Mesothelial cell of epicardium (in vitro differentiated cells): ENCODE data around the gene EIF3B. TPM values are rescaled to one million over a fixed set of nuclear protein-coding genes. Genes with fewer than 3 reads are reported as not detected.
A peak's percentile ranks its signal among the peaks of the same experiment; 100 is the strongest.
"Not testable (repeated sequence)": the region's sequence is repeated elsewhere in the genome, so short reads cannot be mapped to it uniquely, and the experiment has no call there.

Source experiments
- DNase-seq, 2 experiments: peaks; one replicate each; pipeline ENCODE4 v3.0.0; 2021; ENCODE audit warnings: low spot score in 2 of 2; ENCODE audit not compliant: unreplicated experiment in 2 of 2
- H3K27ac Mint-ChIP-seq: 2 replicates; pipeline ENCODE4 v1.8.0; 2021; ENCODE audit warnings: mixed read lengths
- H3K27me3 Mint-ChIP-seq: 2 replicates; pipeline ENCODE4 v1.8.0; 2021; ENCODE audit warnings: low read depth, mixed read lengths
- H3K36me3 Mint-ChIP-seq: 2 replicates; pipeline ENCODE4 v1.8.0; 2021; ENCODE audit warnings: mixed read lengths
- H3K4me1 Mint-ChIP-seq: 2 replicates; pipeline ENCODE4 v1.8.0; 2021; ENCODE audit warnings: mixed read lengths
- H3K4me3 Mint-ChIP-seq: 2 replicates; pipeline ENCODE4 v1.8.0; 2021; ENCODE audit warnings: mild to moderate bottlenecking, moderate library complexity, mixed read lengths
- H3K9me3 Mint-ChIP-seq: 2 replicates; pipeline ENCODE4 v1.8.0; 2021; ENCODE audit warnings: mixed read lengths
- CTCF ChIP-seq: fragments of 200-600 bp; sonication (generic); IDR thresholded peaks from one replicate; pipeline ENCODE4 v1.5.0; 2021; ENCODE audit warnings: antibody characterized with exemption; ENCODE audit not compliant: unreplicated experiment
- total RNA-seq: library from RNA; stranded (reverse); gene quantifications from 3 replicates; pipeline ENCODE4 v1.2.1, GENCODE V29; 2021

Gene EIF3B
- total RNA-seq, 1 donor from 2014 or later, result 198 TPM

- no peaks in the 10 kb centered on the region for H3K27me3 Mint-ChIP-seq
- no peaks in the 10 kb centered on the region for H3K36me3 Mint-ChIP-seq
- no peak for TF ChIP-seq CTCF
- DNase-seq, result no peak
- no peak overlapping the region for H3K4me3 Mint-ChIP-seq
- no peaks in the 10 kb centered on the region for H3K4me1 Mint-ChIP-seq
- H3K9me3 Mint-ChIP-seq, result no peaks in the 10 kb centered on the region
- no peak overlapping the region for H3K27ac Mint-ChIP-seq
These were observed 22.9 kb upstream of the EIF3B start for GRCh38 chr7:2331707-2332106.

- H3K4me3 Mint-ChIP-seq, H3K27ac Mint-ChIP-seq, DNase-seq, H3K9me3 Mint-ChIP-seq, H3K36me3 Mint-ChIP-seq, H3K27me3 Mint-ChIP-seq, H3K4me1 Mint-ChIP-seq: not testable (repeated sequence)
These were observed 21.9 kb upstream of the EIF3B start for GRCh38 chr7:2332606-2333231.

GRCh38 chr7:2336626-2337299 is 17.9 kb upstream of the EIF3B start:
- no peak for DNase-seq
- H3K4me3 Mint-ChIP-seq, result no peak overlapping the region
- H3K27me3 Mint-ChIP-seq, result no peaks in the 10 kb centered on the region
- H3K9me3 Mint-ChIP-seq, result no peaks in the 10 kb centered on the region
- H3K27ac Mint-ChIP-seq, result no peak overlapping the region
- TF ChIP-seq CTCF, result no peak
- H3K36me3 Mint-ChIP-seq, result no peaks in the 10 kb centered on the region
- H3K4me1 Mint-ChIP-seq, result no peaks in the 10 kb centered on the region

DNA sequence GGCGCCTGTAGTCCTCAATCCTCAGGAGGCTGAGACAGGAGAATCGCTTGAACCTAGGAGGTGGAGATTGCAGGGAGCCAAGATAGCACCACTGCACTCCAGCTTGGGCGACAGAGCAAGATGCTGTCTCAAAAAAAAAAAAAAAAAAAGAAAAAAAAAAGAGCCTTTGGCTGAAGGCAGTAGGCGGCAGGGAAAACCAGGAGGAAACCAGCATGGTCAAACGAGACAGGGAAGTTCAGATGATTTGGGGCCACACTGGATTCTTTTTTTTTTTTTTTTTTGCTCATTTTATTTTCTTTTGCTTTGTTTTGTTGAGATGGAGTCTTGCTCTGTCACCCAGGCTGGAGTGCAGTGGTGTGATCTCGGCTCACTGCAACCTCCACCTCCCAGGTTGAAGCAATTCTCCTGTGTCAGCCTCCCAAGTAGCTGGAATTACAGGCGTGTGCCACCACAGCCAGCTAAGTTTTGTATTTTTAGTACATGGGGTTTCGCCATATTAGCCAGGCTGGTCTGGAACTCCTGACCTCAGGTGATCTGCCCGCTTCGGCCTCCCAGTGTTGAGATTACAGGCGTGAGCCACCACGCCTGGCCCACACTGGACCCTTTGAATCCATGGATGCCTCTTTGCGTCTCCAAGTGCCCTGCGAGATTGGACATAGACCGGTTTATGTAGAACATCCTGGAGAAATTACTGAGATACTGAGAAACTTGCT is 7.1 kb upstream of the EIF3B start:
- H3K4me1 Mint-ChIP-seq, DNase-seq, H3K27me3 Mint-ChIP-seq, H3K36me3 Mint-ChIP-seq, H3K4me3 Mint-ChIP-seq, H3K9me3 Mint-ChIP-seq: not testable (repeated sequence)
- peak overlapping the region; percentile 92 for H3K27ac Mint-ChIP-seq

- no peak for TF ChIP-seq CTCF
- Mint-ChIP-seq H3K27me3 (no peaks in the 10 kb centered on the region), H3K4me3 (no peak overlapping the region), H3K36me3 (no peaks in the 10 kb centered on the region), H3K9me3 (no peaks in the 10 kb centered on the region), H3K27ac (no peak overlapping the region), H3K4me1 (peaks cover 5% of the 10 kb centered on the region)
- no peak for DNase-seq
These were observed 4.6 kb upstream of the EIF3B start for GRCh38 chr7:2350055-2350454.

DNA sequence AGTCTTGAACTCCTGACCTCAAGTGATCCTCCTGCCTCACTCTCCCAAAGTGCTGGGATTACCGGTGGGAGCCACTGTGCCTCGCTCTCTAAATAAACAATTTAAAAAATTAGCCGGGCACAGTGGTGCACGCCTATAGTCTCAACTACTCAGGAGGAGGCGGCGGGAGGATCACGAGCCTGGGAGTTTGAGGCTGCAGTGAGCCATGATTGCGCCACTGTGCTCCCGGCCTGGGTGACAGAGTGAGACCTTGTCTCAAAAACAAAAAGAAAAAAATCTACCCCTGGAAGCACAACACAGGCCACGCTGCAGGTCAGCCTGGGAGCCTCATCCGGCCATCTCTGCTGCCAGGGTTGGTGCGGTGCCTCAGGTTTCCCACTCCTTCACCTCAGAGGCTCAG is 3.8 kb upstream of the EIF3B start:
- Mint-ChIP-seq H3K36me3 (no peaks in the 10 kb centered on the region), H3K27me3 (no peaks in the 10 kb centered on the region), H3K9me3 (no peaks in the 10 kb centered on the region), H3K27ac (no peak overlapping the region), H3K4me1 (peaks cover 8% of the 10 kb centered on the region), H3K4me3 (no peak overlapping the region)
- DNase-seq, result no peak
- no peak for TF ChIP-seq CTCF
